ENCODE results near the gene PKIB.

DNA sequence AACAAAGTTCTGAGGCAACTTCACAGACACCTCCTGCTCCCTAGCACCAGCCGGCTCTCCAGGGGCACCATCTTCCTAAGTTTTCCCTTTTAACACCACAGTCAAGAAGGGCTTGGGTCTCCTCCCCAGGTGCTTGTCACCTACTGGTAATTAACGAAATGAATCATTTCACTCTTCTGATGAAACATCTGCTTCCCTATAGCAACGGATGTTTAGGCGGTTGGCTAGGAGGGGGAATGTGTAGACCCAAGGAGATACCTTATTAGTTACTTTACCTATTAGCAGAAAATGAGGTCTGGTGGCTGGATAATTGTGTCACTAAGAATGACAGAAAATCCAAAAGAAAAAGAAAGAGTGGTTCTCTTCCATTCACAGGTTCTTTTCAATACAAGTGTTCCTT lies 123.1 kb downstream of the PKIB start:
- TF ChIP-seq CSDC2 (CRISPR knock-in tag; IDR thresholded peaks at IDR 0.05) (no peak), ZFP3 (CRISPR knock-in tag; IDR thresholded peaks at IDR 0.05) (no peak), OSR1 (CRISPR knock-in tag; IDR thresholded peaks at IDR 0.05) (no peak), ZNF565 (CRISPR knock-in tag; conservative IDR thresholded peaks at IDR 0.05; ENCODE audit: low read depth) (no peak)
- TF ChIP-seq, protein P1, sequence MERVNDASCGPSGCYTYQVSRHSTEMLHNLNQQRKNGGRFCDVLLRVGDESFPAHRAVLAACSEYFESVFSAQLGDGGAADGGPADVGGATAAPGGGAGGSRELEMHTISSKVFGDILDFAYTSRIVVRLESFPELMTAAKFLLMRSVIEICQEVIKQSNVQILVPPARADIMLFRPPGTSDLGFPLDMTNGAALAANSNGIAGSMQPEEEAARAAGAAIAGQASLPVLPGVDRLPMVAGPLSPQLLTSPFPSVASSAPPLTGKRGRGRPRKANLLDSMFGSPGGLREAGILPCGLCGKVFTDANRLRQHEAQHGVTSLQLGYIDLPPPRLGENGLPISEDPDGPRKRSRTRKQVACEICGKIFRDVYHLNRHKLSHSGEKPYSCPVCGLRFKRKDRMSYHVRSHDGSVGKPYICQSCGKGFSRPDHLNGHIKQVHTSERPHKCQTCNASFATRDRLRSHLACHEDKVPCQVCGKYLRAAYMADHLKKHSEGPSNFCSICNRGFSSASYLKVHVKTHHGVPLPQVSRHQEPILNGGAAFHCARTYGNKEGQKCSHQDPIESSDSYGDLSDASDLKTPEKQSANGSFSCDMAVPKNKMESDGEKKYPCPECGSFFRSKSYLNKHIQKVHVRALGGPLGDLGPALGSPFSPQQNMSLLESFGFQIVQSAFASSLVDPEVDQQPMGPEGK (CRISPR knock-in tag; IDR thresholded peaks at IDR 0.05; ENCODE audit: borderline replicate concordance): no peak
- TF ChIP-seq, protein P2, sequence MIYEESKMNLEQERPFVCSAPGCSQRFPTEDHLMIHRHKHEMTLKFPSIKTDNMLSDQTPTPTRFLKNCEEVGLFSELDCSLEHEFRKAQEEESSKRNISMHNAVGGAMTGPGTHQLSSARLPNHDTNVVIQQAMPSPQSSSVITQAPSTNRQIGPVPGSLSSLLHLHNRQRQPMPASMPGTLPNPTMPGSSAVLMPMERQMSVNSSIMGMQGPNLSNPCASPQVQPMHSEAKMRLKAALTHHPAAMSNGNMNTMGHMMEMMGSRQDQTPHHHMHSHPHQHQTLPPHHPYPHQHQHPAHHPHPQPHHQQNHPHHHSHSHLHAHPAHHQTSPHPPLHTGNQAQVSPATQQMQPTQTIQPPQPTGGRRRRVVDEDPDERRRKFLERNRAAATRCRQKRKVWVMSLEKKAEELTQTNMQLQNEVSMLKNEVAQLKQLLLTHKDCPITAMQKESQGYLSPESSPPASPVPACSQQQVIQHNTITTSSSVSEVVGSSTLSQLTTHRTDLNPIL (CRISPR knock-in tag; IDR thresholded peaks at IDR 0.05; ENCODE audit: low read depth): no peak
- TF ChIP-seq, protein P3, sequence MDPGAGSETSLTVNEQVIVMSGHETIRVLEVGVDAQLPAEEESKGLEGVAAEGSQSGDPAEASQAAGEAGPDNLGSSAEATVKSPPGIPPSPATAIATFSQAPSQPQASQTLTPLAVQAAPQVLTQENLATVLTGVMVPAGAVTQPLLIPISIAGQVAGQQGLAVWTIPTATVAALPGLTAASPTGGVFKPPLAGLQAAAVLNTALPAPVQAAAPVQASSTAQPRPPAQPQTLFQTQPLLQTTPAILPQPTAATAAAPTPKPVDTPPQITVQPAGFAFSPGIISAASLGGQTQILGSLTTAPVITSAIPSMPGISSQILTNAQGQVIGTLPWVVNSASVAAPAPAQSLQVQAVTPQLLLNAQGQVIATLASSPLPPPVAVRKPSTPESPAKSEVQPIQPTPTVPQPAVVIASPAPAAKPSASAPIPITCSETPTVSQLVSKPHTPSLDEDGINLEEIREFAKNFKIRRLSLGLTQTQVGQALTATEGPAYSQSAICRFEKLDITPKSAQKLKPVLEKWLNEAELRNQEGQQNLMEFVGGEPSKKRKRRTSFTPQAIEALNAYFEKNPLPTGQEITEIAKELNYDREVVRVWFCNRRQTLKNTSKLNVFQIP (CRISPR knock-in tag; IDR thresholded peaks at IDR 0.05; ENCODE audit: borderline replicate concordance, low read depth): no peak
